Astrocyte of the spinal cord (primary cell): Measurements from ENCODE around the gene SLC4A11.

Experiments used
- DNase-seq: peaks from one replicate; pipeline ENCODE4 v3.0.0; 2011; ENCODE audit warnings: low read depth, low spot score
- H3K4me3 ChIP-seq: 2 replicates; pipeline ENCODE4 v1.5.1; 2011; ENCODE audit warnings: low read depth, mild to moderate bottlenecking, low read length, moderate library complexity
- in situ Hi-C: cut with HindIII; loops from 2 replicates; pipeline ENCODE4 v1.10.0; 2017; ENCODE audit warnings: low sequenced_read_pairs
- TF ChIP-seq, protein P1 (sequence below): IDR thresholded peaks from 2 replicates; pipeline ENCODE4 v1.5.1; 2012; ENCODE audit warnings: low read depth, mild to moderate bottlenecking, low read length, inconsistent platforms

The SLC4A11 gene

DNA sequence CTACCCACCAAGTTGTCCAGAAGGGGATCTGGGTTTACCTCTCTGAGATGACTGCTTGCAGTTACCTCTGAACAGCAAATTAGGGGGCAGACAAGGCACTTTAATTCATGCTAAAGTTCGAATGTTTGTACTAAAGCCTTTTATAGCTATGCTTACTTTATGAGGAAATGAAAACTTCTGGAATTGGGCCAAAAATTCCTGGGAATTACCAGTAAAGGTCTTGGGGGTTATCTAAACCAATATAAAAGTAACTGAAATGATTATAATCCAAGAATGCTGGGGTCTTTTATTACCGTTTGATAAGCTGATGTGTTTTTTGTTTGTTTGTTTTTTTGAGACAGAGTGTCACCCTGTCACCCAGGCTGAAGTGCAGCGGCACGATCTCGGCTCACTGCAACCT lies 57.7 kb downstream of the SLC4A11 start:
- TF ChIP-seq, protein P1, sequence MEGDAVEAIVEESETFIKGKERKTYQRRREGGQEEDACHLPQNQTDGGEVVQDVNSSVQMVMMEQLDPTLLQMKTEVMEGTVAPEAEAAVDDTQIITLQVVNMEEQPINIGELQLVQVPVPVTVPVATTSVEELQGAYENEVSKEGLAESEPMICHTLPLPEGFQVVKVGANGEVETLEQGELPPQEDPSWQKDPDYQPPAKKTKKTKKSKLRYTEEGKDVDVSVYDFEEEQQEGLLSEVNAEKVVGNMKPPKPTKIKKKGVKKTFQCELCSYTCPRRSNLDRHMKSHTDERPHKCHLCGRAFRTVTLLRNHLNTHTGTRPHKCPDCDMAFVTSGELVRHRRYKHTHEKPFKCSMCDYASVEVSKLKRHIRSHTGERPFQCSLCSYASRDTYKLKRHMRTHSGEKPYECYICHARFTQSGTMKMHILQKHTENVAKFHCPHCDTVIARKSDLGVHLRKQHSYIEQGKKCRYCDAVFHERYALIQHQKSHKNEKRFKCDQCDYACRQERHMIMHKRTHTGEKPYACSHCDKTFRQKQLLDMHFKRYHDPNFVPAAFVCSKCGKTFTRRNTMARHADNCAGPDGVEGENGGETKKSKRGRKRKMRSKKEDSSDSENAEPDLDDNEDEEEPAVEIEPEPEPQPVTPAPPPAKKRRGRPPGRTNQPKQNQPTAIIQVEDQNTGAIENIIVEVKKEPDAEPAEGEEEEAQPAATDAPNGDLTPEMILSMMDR: no peak
- no peak for DNase-seq
- H3K4me3 ChIP-seq: no peak overlapping the region
- in situ Hi-C loops: no loop called here

- no peak overlapping the region for H3K4me3 ChIP-seq
- TF ChIP-seq, protein P1: no peak
- no peak for DNase-seq
- in situ Hi-C loops: no loop called here
These were observed 58.7 kb downstream of the SLC4A11 start for GRCh38 chr20:3180319-3180718.

GRCh38 chr20:3177746-3178485 lies 61.1 kb downstream of the SLC4A11 start:
- TF ChIP-seq, protein P1: no peak
- DNase-seq: no peak
- no peak overlapping the region for H3K4me3 ChIP-seq
- in situ Hi-C loops: no loop called here
